ENCODE measurements around the gene LRRC4. TPM values are rescaled to one million over a fixed set of nuclear protein-coding genes. Genes with fewer than 3 reads are reported as not detected.

LRRC4 gene
- total and polyA plus RNA-seq, 2 donors (not counting 1 experiment from before 2014, with no cell fraction given): 0.20 to 0.33 TPM

- no peak for DNase-seq (ENCODE audit: low read depth in 2 of 2)
- H3K4me2 ChIP-seq (ENCODE audit: extremely low read depth, insufficient read depth, low read length): no peak overlapping the region
- TF ChIP-seq CTCF (conservative IDR thresholded peaks at IDR 0.05 in 1 of 2, IDR thresholded peaks at IDR 0.05 in 1 of 2; ENCODE audit: low read depth in 1 of 2, low read length in 2 of 2) (no peak), EZH2 (IDR thresholded peaks at IDR 0.05; ENCODE audit: low read length, missing control alignments) (no peak)
- no peak overlapping the region for H3K9ac ChIP-seq (ENCODE audit: insufficient read depth, low read length)
- H3K36me3 ChIP-seq (ENCODE audit: control insufficient read depth, insufficient read depth, low read length): peaks cover 2% of the 10 kb centered on the region
- H2AFZ ChIP-seq (ENCODE audit: low read length): no peak overlapping the region
- H3K4me1 ChIP-seq (ENCODE audit: control insufficient read depth, extremely low read depth, insufficient read depth, low read length): no peaks in the 10 kb centered on the region
- H3K79me2 ChIP-seq (ENCODE audit: control insufficient read depth, insufficient read depth, low read length): no peaks in the 10 kb centered on the region
- no peaks in the 10 kb centered on the region for H3K9me3 ChIP-seq (ENCODE audit: control insufficient read depth, insufficient read depth, low read depth, low read length)
- H4K20me1 ChIP-seq (ENCODE audit: control insufficient read depth, extremely low read depth, insufficient read depth, low read length): no peaks in the 10 kb centered on the region
- H3K27me3 ChIP-seq (ENCODE audit: control insufficient read depth, insufficient read depth, low read length): no peaks in the 10 kb centered on the region
- H3K27ac ChIP-seq (ENCODE audit: insufficient read depth, low read length): no peak overlapping the region
- no peak overlapping the region for H3K4me3 ChIP-seq (replicated peaks in 1 of 4; ENCODE audit: control extremely low read depth in 1 of 4, insufficient read depth in 1 of 4, low read depth in 3 of 4, low read length in 4 of 4)
Measured at GRCh38 chr7:128027485-128027980, 3.7 kb downstream of the LRRC4 start.

- H3K4me3 ChIP-seq (replicated peaks in 1 of 4; ENCODE audit: control extremely low read depth in 1 of 4, insufficient read depth in 1 of 4, low read depth in 3 of 4, low read length in 4 of 4): no peak overlapping the region
- H2AFZ ChIP-seq (ENCODE audit: low read length): no peak overlapping the region
- no peak overlapping the region for H3K4me2 ChIP-seq (ENCODE audit: extremely low read depth, insufficient read depth, low read length)
- DNase-seq (ENCODE audit: low read depth in 2 of 2): no peak
- H3K4me1 ChIP-seq (ENCODE audit: control insufficient read depth, extremely low read depth, insufficient read depth, low read length): peaks cover 3% of the 10 kb centered on the region
- peaks cover 2% of the 10 kb centered on the region for H3K36me3 ChIP-seq (ENCODE audit: control insufficient read depth, insufficient read depth, low read length)
- TF ChIP-seq CTCF (conservative IDR thresholded peaks at IDR 0.05 in 1 of 2, IDR thresholded peaks at IDR 0.05 in 1 of 2; ENCODE audit: low read depth in 1 of 2, low read length in 2 of 2) (no peak), EZH2 (IDR thresholded peaks at IDR 0.05; ENCODE audit: low read length, missing control alignments) (no peak)
- no peaks in the 10 kb centered on the region for H3K9me3 ChIP-seq (ENCODE audit: control insufficient read depth, insufficient read depth, low read depth, low read length)
- no peaks in the 10 kb centered on the region for H3K79me2 ChIP-seq (ENCODE audit: control insufficient read depth, insufficient read depth, low read length)
- no peak overlapping the region for H3K9ac ChIP-seq (ENCODE audit: insufficient read depth, low read length)
- no peaks in the 10 kb centered on the region for H4K20me1 ChIP-seq (ENCODE audit: control insufficient read depth, extremely low read depth, insufficient read depth, low read length)
- H3K27me3 ChIP-seq (ENCODE audit: control insufficient read depth, insufficient read depth, low read length): no peaks in the 10 kb centered on the region
- no peak overlapping the region for H3K27ac ChIP-seq (ENCODE audit: insufficient read depth, low read length)
Measured at GRCh38 chr7:128026551-128026950, 4.7 kb downstream of the LRRC4 start.

- no peaks in the 10 kb centered on the region for H3K79me2 ChIP-seq (ENCODE audit: control insufficient read depth, insufficient read depth, low read length)
- DNase-seq (ENCODE audit: low read depth in 2 of 2): peak in 1 of 2 donors; percentile 17
- H3K4me1 ChIP-seq (ENCODE audit: control insufficient read depth, extremely low read depth, insufficient read depth, low read length): peaks cover 6% of the 10 kb centered on the region
- H4K20me1 ChIP-seq (ENCODE audit: control insufficient read depth, extremely low read depth, insufficient read depth, low read length): no peaks in the 10 kb centered on the region
- no peak overlapping the region for H3K9ac ChIP-seq (ENCODE audit: insufficient read depth, low read length)
- H3K27ac ChIP-seq (ENCODE audit: insufficient read depth, low read length): no peak overlapping the region
- H3K9me3 ChIP-seq (ENCODE audit: control insufficient read depth, insufficient read depth, low read depth, low read length): no peaks in the 10 kb centered on the region
- H3K36me3 ChIP-seq (ENCODE audit: control insufficient read depth, insufficient read depth, low read length): peaks cover 2% of the 10 kb centered on the region
- no peaks in the 10 kb centered on the region for H3K27me3 ChIP-seq (ENCODE audit: control insufficient read depth, insufficient read depth, low read length)
- H3K4me3 ChIP-seq (replicated peaks in 1 of 4; ENCODE audit: control extremely low read depth in 1 of 4, insufficient read depth in 1 of 4, low read depth in 3 of 4, low read length in 4 of 4): no peak overlapping the region
- H3K4me2 ChIP-seq (ENCODE audit: extremely low read depth, insufficient read depth, low read length): no peak overlapping the region
- TF ChIP-seq CTCF (conservative IDR thresholded peaks at IDR 0.05 in 1 of 2, IDR thresholded peaks at IDR 0.05 in 1 of 2; ENCODE audit: low read depth in 1 of 2, low read length in 2 of 2): no peak
- TF ChIP-seq EZH2 (IDR thresholded peaks at IDR 0.05; ENCODE audit: low read length, missing control alignments): no peak
- H2AFZ ChIP-seq (ENCODE audit: low read length): no peak overlapping the region
Measured at GRCh38 chr7:128025819-128026218, 5.4 kb downstream of the LRRC4 start.

Measured in fibroblast of lung (primary cell).